ENCODE data around the gene APBB1.

- TF ChIP-seq, protein P1, sequence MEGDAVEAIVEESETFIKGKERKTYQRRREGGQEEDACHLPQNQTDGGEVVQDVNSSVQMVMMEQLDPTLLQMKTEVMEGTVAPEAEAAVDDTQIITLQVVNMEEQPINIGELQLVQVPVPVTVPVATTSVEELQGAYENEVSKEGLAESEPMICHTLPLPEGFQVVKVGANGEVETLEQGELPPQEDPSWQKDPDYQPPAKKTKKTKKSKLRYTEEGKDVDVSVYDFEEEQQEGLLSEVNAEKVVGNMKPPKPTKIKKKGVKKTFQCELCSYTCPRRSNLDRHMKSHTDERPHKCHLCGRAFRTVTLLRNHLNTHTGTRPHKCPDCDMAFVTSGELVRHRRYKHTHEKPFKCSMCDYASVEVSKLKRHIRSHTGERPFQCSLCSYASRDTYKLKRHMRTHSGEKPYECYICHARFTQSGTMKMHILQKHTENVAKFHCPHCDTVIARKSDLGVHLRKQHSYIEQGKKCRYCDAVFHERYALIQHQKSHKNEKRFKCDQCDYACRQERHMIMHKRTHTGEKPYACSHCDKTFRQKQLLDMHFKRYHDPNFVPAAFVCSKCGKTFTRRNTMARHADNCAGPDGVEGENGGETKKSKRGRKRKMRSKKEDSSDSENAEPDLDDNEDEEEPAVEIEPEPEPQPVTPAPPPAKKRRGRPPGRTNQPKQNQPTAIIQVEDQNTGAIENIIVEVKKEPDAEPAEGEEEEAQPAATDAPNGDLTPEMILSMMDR (IDR thresholded peaks at IDR 0.05): no peak
- TF ChIP-seq EZH2 (IDR thresholded peaks at IDR 0.05; ENCODE audit: borderline replicate concordance, insufficient read depth, low read depth, low read length, poor library complexity, severe bottlenecking): no peak
Measured at GRCh38 chr11:6406370-6406769, 12.5 kb downstream of the APBB1 start.
